Upper lobe of left lung (tissue), 6 donors: ENCODE data around the gene WDR6. TPM values are rescaled to one million over a fixed set of nuclear protein-coding genes. Genes with fewer than 3 reads are reported as not detected.

Experiments
- ATAC-seq, 2 donors: fragments of 200-7000 bp; cut with Tn5 transposase; one replicate each; pipeline ENCODE4 v1.9.1; 2022; ENCODE audit warnings: mild to moderate bottlenecking in 2 of 2, moderate library complexity in 2 of 2; ENCODE audit not compliant: low FRiP score in 2 of 2
- DNase-seq, 2 donors: peaks; one replicate each; pipeline ENCODE4 v3.0.0-alpha.2; 2019 to 2020
- H3K27ac ChIP-seq, 4 donors: fragments of 200-600 bp; sonication (generic); one replicate each; pipeline ENCODE4 v1.5.1; 2016 to 2019
- H3K27me3 ChIP-seq, 4 donors: fragments of 200-600 bp; sonication (generic); one replicate each; pipeline ENCODE4 v1.5.1; 2017 to 2019
- H3K36me3 ChIP-seq, 4 donors: fragments of 200-600 bp; sonication (generic); one replicate each; pipeline ENCODE4 v1.5.1; 2016 to 2019
- H3K4me1 ChIP-seq, 4 donors: fragments of 200-600 bp; sonication (generic); one replicate each; pipeline ENCODE4 v1.5.1; 2018 to 2019
- H3K4me3 ChIP-seq, 4 donors: fragments of 200-600 bp; sonication (generic); one replicate each; pipeline ENCODE4 v1.5.1; 2017 to 2019; ENCODE audit warnings: mild to moderate bottlenecking in 2 of 4, moderate library complexity in 1 of 4
- H3K9me3 ChIP-seq, 4 donors: fragments of 200-600 bp; sonication (generic); one replicate each; pipeline ENCODE4 v1.5.1; 2018 to 2019
- EP300 ChIP-seq, 4 donors: sonication (generic); formaldehyde crosslinking; IDR thresholded peaks; one replicate each; pipeline ENCODE4 v1.5.1; 2017; ENCODE audit warnings: antibody characterized with exemption in 4 of 4, control low read depth in 2 of 4
- POLR2A ChIP-seq, 4 donors: fragments of 450-650 bp; IDR thresholded peaks; one replicate each; pipeline ENCODE4 v1.5.1; 2016 to 2017; ENCODE audit warnings: antibody characterized with exemption in 4 of 4, mild to moderate bottlenecking in 2 of 4
- POLR2AphosphoS5 ChIP-seq, 2 donors: sonication (generic); formaldehyde crosslinking; IDR thresholded peaks; one replicate each; pipeline ENCODE4 v1.5.1; 2017; ENCODE audit warnings: antibody characterized with exemption in 2 of 2
- WGBS, 2 donors: methylation state at CpG; one replicate each; pipeline ENCODE4 v1.1.5; 2017 to 2018; 5-methylcytosine and 5-hydroxymethylcytosine counted together
- total RNA-seq, 6 donors: library from RNA; depleted of rRNA in 4 of 6; stranded (reverse); fragments of >200 nt in 4 of 6; gene quantifications; one replicate each; pipeline versions ENCODE4 v1.1.0 to v1.2.1, GENCODE V29; 2016 to 2021
- TF ChIP-seq, protein P1 (sequence below), 6 experiments: fragments of 450-650 bp in 4 of 6; fragments of 200-600 bp in 2 of 6; sonication (generic) in 2 of 6; IDR thresholded peaks; one replicate each; pipeline ENCODE4 v1.5.1; 2016 to 2019; ENCODE audit warnings: antibody characterized with exemption in 6 of 6
- donor health status: DM: no; HTN: no; CAD: no; lungs with moderate emphysema.
- donor health status: DM: no; HTN: yes; CAD: no; lungs with severe emphysema.

WDR6 gene, protein sequence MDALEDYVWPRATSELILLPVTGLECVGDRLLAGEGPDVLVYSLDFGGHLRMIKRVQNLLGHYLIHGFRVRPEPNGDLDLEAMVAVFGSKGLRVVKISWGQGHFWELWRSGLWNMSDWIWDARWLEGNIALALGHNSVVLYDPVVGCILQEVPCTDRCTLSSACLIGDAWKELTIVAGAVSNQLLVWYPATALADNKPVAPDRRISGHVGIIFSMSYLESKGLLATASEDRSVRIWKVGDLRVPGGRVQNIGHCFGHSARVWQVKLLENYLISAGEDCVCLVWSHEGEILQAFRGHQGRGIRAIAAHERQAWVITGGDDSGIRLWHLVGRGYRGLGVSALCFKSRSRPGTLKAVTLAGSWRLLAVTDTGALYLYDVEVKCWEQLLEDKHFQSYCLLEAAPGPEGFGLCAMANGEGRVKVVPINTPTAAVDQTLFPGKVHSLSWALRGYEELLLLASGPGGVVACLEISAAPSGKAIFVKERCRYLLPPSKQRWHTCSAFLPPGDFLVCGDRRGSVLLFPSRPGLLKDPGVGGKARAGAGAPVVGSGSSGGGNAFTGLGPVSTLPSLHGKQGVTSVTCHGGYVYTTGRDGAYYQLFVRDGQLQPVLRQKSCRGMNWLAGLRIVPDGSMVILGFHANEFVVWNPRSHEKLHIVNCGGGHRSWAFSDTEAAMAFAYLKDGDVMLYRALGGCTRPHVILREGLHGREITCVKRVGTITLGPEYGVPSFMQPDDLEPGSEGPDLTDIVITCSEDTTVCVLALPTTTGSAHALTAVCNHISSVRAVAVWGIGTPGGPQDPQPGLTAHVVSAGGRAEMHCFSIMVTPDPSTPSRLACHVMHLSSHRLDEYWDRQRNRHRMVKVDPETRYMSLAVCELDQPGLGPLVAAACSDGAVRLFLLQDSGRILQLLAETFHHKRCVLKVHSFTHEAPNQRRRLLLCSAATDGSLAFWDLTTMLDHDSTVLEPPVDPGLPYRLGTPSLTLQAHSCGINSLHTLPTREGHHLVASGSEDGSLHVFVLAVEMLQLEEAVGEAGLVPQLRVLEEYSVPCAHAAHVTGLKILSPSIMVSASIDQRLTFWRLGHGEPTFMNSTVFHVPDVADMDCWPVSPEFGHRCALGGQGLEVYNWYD
- 100 to 1,000 TPM; 100 to 279 (median 123) TPM for total RNA-seq

DNA sequence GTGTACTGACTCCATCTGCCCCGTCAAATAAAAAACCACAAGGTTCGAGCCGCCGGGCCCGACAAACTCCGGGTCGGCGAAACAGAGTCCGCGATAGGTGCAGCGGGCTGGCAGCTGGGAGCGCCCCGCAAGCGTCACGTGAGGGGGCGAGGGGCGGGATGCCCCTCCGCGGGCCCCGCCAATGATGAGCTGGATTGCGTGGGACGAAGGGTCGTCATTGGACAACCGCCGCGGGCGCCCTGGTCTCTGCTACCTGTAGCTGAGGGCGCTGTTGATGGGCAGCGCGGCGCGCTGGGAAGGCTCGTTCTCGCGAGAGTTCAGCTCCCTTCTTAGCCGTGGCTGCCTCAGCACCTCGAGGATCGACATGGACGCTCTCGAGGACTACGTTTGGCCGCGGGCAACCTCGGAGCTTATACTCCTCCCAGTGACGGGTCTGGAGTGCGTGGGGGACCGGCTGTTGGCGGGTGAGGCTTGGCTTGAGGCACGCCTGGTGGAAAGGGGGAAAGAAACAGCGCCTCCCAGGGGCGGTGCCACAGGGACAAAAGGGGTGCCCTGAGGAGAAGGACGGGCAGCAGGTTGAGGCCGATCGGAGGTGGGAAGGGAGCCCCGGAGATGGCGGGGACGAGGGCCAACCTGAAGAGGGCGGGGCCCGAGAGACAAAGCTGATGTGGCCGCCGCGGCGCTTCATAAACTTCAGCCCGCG, at the start of gene WDR6:
WDR6 (plus strand) TSS at position 324 of the 703 bp plus-strand sequence; CDS start at position 365, 41 bp downstream.
- peaks cover 17 to 32% (median 18%) of the 10 kb centered on the region in 4 donors for H3K4me1 ChIP-seq
- TF ChIP-seq POLR2A (IDR thresholded peaks at IDR 0.05) (peak in 3 of 4 donors; percentile 46 to 82 (median 49)), EP300 (IDR thresholded peaks at IDR 0.05) (no peak), POLR2AphosphoS5 (IDR thresholded peaks at IDR 0.05) (peak; percentile 42 to 73)
- TF ChIP-seq, protein P1, sequence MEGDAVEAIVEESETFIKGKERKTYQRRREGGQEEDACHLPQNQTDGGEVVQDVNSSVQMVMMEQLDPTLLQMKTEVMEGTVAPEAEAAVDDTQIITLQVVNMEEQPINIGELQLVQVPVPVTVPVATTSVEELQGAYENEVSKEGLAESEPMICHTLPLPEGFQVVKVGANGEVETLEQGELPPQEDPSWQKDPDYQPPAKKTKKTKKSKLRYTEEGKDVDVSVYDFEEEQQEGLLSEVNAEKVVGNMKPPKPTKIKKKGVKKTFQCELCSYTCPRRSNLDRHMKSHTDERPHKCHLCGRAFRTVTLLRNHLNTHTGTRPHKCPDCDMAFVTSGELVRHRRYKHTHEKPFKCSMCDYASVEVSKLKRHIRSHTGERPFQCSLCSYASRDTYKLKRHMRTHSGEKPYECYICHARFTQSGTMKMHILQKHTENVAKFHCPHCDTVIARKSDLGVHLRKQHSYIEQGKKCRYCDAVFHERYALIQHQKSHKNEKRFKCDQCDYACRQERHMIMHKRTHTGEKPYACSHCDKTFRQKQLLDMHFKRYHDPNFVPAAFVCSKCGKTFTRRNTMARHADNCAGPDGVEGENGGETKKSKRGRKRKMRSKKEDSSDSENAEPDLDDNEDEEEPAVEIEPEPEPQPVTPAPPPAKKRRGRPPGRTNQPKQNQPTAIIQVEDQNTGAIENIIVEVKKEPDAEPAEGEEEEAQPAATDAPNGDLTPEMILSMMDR (IDR thresholded peaks at IDR 0.05), result peak in 5 of 6 experiments; percentile 40 to 76 (median 61)
- peak within 1 kb of the TSS; percentile 72 to 98 (median 89) for H3K4me3 ChIP-seq
- H3K9me3 ChIP-seq, result no peaks in the 10 kb centered on the region
- DNase-seq (peak; percentile 98 to 99), ATAC-seq (peak; percentile 94 to 96)
- WGBS, 2 donors, result 0 to 2% methylated on average over 13 to 62 of the region's 65 CpGs
- peak within 1 kb of the TSS; percentile 94 to 98 (median 97) for H3K27ac ChIP-seq
- H3K36me3 ChIP-seq, result peaks cover 0 to 12% (median 8%) of the 10 kb centered on the region in 4 donors
- H3K27me3 ChIP-seq, result no peaks in the 10 kb centered on the region

GRCh38 chr3:48960841-48961413, 46.3 kb upstream of the WDR6 start:
- ATAC-seq (no peak), DNase-seq (no peak)
- 76 to 81% methylated on average over 4 of the region's 4 CpGs for WGBS, 2 donors
- no peaks in the 10 kb centered on the region for H3K9me3 ChIP-seq
- no peak overlapping the region for H3K4me3 ChIP-seq
- no peak overlapping the region for H3K27ac ChIP-seq
- no peak for TF ChIP-seq EP300 (IDR thresholded peaks at IDR 0.05)
- TF ChIP-seq POLR2A (IDR thresholded peaks at IDR 0.05), result no peak
- TF ChIP-seq POLR2AphosphoS5 (IDR thresholded peaks at IDR 0.05), result no peak
- TF ChIP-seq, protein P1 (IDR thresholded peaks at IDR 0.05), result no peak
- peaks cover 14 to 49% (median 31%) of the 10 kb centered on the region in 4 donors for H3K36me3 ChIP-seq
- H3K4me1 ChIP-seq, result no peaks in the 10 kb centered on the region
- no peaks in the 10 kb centered on the region for H3K27me3 ChIP-seq

DNA sequence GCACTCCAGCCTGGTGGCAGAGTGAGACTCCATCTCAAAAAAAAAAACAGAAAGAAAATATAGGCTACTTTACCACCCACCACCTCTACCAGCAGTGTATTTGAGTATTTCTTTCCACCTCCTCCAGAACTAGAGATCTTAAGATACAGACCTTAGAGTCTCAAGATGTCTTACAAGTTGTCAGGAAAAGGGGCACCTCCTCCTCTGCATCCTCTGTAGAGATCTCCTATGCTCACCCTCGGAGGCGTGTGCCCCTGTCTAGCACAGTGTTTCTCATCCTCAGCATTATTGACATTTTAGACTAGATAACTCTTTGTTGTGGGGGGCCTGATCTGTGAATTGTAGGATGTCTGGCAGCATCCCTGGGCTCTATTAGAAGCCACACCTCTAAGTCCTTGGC, 44.9 kb upstream of the WDR6 start:
- Histone ChIP-seq H3K27ac (no peak overlapping the region), H3K4me1 (no peaks in the 10 kb centered on the region), H3K36me3 (peaks cover 15 to 60% (median 36%) of the 10 kb centered on the region in 4 donors), H3K27me3 (no peaks in the 10 kb centered on the region), H3K9me3 (no peaks in the 10 kb centered on the region), H3K4me3 (no peak overlapping the region)
- TF ChIP-seq EP300 (IDR thresholded peaks at IDR 0.05) (no peak), POLR2A (IDR thresholded peaks at IDR 0.05) (no peak), POLR2AphosphoS5 (IDR thresholded peaks at IDR 0.05) (no peak)
- TF ChIP-seq, protein P1 (IDR thresholded peaks at IDR 0.05), result no peak
- DNase-seq (no peak), ATAC-seq (no peak)
- 90 to 92% methylated on average over 2 of the region's 2 CpGs for WGBS, 2 donors

DNA sequence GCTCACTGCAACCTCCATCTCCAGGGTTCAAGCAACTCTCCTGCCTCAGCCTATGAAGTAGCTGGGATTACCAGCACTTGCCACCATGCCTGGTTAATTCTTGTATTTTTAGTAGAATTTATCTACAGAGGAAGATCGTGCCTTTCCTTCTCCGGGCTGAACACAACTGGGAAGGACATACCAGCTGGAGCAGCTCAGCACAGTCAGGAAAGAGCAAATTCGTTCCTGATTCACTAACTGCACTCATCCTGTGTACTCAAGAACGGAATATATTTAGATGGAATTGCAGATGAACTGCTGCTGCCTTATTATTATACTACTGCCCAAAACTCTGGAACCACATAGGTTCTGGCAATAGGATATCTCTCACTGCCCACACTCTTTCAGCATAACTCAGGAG, 44.3 kb upstream of the WDR6 start:
- no peaks in the 10 kb centered on the region for H3K27me3 ChIP-seq
- no peak overlapping the region for H3K4me3 ChIP-seq
- ATAC-seq (no peak), DNase-seq (no peak)
- H3K9me3 ChIP-seq, result no peaks in the 10 kb centered on the region
- no peaks in the 10 kb centered on the region for H3K4me1 ChIP-seq
- WGBS, 2 donors, result 92 to 98% methylated on average over 4 of the region's 4 CpGs
- H3K36me3 ChIP-seq, result peaks cover 15 to 62% (median 35%) of the 10 kb centered on the region in 4 donors
- H3K27ac ChIP-seq, result no peak overlapping the region
- TF ChIP-seq, protein P1 (IDR thresholded peaks at IDR 0.05), result no peak
- TF ChIP-seq POLR2AphosphoS5 (IDR thresholded peaks at IDR 0.05) (no peak), POLR2A (IDR thresholded peaks at IDR 0.05) (no peak), EP300 (IDR thresholded peaks at IDR 0.05) (no peak)
